ENCODE measurements around the gene RIMS3.

RIMS3 gene

DNA sequence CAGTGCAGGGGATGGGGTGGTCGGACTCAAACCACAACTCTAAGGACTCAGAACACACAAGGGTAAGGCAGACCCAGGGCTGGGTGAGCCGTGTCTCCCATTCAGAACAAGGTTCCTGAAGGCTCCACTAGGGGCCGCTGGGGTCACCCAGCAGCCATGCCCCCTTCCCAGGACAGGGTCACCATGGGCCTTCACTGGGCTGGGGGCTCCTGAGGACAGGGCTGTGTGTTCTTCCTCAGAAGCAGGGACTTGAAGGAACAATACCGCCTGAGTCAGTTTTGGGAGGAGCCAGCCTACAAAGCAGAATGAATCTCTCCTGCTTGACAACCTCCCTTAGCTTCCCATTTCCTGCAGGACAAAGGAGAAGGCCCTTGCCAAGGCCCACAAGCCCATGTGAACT is 15.4 kb downstream of the RIMS3 start:
- no peak for FAIRE-seq
- DNase-seq (ENCODE audit: insufficient read length): no peak
- TF ChIP-seq TAF1 (IDR thresholded peaks at IDR 0.05; ENCODE audit: borderline replicate concordance, low read depth, low read length): no peak
- TF ChIP-seq POLR2AphosphoS5 (IDR thresholded peaks at IDR 0.05; ENCODE audit: low read depth, low read length): no peak
- no peak for TF ChIP-seq POLR2A (IDR thresholded peaks at IDR 0.05; ENCODE audit: low read depth, low read length)

DNA sequence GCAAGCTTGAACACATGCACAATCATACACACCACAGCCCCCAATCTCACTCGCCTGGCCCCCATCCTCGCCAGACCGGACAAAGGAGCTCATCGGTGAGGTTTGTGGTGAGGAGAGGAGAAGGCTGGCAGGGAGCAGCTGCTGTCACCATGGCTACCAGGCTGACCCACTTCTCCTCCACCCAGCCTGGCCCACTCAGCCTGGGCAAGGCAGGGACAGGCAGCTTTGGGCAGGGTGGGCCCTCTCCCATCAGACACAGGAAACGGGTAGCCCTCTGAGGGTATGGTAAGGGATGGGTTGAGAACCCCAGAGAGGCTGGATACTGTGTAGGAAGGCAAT is 15.9 kb downstream of the RIMS3 start:
- no peak for TF ChIP-seq POLR2AphosphoS5 (IDR thresholded peaks at IDR 0.05; ENCODE audit: low read depth, low read length)
- TF ChIP-seq POLR2A (IDR thresholded peaks at IDR 0.05; ENCODE audit: low read depth, low read length): no peak
- TF ChIP-seq TAF1 (IDR thresholded peaks at IDR 0.05; ENCODE audit: borderline replicate concordance, low read depth, low read length): no peak
- DNase-seq (ENCODE audit: insufficient read length) (no peak), FAIRE-seq (no peak)

DNA sequence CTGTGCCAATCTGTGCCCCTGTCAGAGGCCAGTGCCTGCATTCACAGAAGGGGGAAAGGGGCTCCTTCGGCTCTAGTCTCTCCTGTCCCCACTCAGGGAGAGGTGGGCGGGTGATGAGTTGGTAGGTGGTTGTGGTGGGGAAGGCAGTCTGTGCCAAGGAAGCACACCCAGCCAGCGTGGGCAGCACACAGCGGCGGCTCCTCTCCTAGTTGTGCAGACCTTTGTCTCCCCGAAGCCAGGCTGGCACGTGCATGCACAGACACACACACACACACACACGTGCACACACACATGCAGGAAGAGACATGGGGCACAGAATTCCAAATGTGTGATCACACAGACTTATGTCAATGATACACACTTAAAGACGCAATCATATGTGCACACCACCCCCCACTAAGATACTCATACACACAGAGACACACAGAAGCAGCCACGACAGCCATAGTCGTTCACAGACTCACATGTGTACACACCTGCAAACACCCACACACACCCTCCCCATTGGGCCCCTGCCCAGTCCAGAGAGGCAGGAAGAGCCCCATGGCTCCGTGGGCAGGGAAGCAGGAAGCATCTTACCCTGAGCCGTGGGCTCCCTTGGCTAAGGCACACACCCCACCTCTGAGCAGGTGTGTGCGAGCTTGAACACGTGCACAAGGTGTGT is 16.4 kb downstream of the RIMS3 start:
- DNase-seq (ENCODE audit: insufficient read length) (no peak), FAIRE-seq (no peak)
- TF ChIP-seq TAF1 (IDR thresholded peaks at IDR 0.05; ENCODE audit: borderline replicate concordance, low read depth, low read length) (no peak), POLR2A (IDR thresholded peaks at IDR 0.05; ENCODE audit: low read depth, low read length) (no peak), POLR2AphosphoS5 (IDR thresholded peaks at IDR 0.05; ENCODE audit: low read depth, low read length) (no peak)

DNA sequence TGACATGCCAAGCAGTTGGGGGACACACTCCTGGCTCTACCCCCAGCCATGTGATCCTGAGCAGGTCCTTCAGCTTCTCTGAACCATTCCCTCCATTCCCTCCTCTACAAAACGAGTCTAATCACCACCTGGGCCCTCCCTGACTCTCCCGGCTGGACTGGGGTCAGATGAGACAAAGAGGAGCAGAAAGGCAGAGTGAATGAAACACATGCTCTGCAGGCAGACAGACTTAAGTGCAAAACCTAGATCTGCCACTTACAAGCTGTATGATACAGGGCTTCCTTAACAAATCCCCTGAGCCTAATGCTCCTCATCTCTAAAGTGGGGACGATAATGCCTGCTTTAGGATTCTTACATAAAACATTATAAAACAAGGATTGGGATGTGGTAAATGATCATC is 17.3 kb downstream of the RIMS3 start:
- no peak for DNase-seq (ENCODE audit: insufficient read length)
- TF ChIP-seq POLR2AphosphoS5 (IDR thresholded peaks at IDR 0.05; ENCODE audit: low read depth, low read length): no peak
- no peak for TF ChIP-seq POLR2A (IDR thresholded peaks at IDR 0.05; ENCODE audit: low read depth, low read length)
- TF ChIP-seq TAF1 (IDR thresholded peaks at IDR 0.05; ENCODE audit: borderline replicate concordance, low read depth, low read length): no peak
- FAIRE-seq: no peak

DNA sequence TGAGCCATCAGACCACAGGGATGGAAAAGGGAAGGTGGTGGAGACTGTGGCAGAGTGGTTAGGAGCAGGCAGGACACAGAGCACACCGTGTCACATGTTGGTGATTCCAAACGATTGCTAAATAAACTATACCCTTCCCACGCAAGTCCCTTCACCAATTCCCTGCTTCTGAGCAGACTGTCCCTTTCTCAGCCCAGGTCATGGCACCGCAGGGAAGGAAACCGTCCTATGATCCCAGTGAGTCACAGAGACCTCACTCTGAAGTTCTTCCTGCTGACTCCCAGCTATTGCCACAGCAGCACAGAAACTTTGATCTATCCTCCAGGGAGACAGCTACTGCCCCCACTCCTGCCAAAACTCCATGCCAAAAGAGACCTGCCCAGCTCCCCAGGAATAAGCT is 19.2 kb downstream of the RIMS3 start:
- DNase-seq (ENCODE audit: insufficient read length): no peak
- no peak for FAIRE-seq
- TF ChIP-seq TAF1 (IDR thresholded peaks at IDR 0.05; ENCODE audit: borderline replicate concordance, low read depth, low read length): no peak
- TF ChIP-seq POLR2A (IDR thresholded peaks at IDR 0.05; ENCODE audit: low read depth, low read length): no peak
- no peak for TF ChIP-seq POLR2AphosphoS5 (IDR thresholded peaks at IDR 0.05; ENCODE audit: low read depth, low read length)

DNA sequence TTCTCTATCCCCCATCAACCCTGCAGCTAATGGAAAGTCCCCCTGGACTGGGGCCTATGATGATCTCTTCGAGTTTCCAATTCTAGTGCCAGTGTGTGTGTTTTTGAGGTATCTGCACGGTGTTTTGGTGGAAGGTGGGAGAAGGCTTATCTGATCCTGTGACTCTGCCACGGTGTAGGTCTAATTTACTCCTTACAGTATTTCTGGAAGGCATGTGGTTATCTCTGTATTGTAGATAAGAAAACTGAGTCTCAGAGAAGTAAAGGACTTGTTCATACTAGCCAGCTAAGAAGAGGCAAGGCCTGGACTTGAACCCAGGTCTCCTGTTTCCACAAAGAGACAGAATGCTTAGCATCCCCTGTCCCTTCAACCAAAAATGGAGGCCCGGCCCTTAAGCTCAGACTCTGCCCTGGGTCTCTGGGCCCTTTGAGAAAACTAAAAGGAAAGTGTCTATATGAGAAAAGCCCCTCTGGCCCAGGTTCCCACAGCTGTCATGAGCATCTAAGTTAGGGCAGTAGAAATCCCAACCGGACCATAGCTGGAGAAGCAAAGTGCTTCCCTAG is 20.3 kb downstream of the RIMS3 start:
- no peak for TF ChIP-seq POLR2AphosphoS5 (IDR thresholded peaks at IDR 0.05; ENCODE audit: low read depth, low read length)
- no peak for TF ChIP-seq TAF1 (IDR thresholded peaks at IDR 0.05; ENCODE audit: borderline replicate concordance, low read depth, low read length)
- TF ChIP-seq POLR2A (IDR thresholded peaks at IDR 0.05; ENCODE audit: low read depth, low read length): no peak
- DNase-seq (ENCODE audit: insufficient read length) (no peak), FAIRE-seq (no peak)

DNA sequence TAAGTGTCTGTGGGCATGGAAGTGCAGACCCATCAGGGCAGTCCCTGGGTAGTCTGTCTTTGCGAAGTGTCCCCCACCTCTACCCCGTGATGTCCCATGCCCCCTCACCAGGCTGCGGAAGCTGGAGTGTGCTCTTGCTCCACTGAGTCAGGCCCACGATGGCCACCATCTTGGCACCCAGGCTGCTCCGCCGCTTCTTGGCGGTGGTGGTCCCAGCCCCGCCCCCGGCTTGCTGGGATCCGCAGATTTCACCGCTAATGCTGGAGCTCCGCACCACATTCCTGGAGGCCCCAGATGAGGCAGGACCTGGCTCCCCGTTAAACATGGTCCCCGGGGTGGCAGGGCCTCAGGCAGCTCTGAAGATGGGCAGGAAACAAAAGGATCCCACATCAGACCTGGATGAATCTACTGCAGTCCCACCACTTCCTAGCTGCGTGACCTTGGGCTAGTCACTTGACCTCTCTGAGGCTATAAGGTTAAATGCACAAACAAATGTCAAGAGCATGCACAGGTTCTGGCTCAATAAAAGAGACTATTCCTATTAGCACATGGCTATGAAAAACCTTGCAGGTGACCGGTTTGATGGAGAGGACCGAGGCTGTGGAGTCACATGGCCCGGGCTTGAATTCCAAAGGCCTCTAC is 23.8 kb downstream of the RIMS3 start:
- FAIRE-seq (no peak), DNase-seq (ENCODE audit: insufficient read length) (no peak)
- no peak for TF ChIP-seq POLR2AphosphoS5 (IDR thresholded peaks at IDR 0.05; ENCODE audit: low read depth, low read length)
- TF ChIP-seq POLR2A (IDR thresholded peaks at IDR 0.05; ENCODE audit: low read depth, low read length): no peak
- TF ChIP-seq TAF1 (IDR thresholded peaks at IDR 0.05; ENCODE audit: borderline replicate concordance, low read depth, low read length): no peak

DNA sequence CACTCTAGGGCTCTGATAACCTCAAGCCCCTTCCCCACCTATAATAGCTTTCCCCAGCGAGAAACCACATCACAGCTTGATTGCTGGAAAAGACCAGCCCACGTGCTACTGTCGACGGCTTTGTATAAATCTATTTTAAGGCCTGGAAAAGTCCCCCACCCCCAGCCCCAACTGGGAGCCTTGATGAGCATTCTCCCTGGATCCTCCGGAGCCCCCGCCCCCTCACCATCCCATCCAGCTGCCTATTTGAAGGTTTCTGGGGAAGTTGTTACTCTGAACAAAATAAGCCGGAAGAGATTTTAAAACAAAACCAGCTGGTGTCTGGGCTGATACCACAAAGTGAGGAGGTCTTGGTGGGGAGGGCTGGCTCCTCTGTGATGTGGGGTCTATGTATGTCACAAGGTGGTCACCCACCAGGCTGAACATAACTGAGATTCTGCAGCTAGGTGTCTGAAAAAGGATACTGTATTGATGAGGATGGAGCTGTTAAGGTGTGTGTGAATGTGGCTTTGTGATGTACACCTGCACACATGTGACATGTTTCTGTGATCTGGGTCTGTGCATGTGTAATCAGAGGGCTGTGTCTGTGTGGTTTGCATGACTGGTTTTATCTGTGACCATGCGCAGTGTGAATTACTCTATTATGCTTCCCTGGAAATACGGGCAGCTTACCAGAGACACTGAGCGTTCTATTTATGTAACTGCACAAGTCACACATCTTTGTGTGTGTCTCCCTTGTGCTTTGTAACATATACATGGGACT is 25.0 kb downstream of the RIMS3 start:
- no peak for DNase-seq (ENCODE audit: insufficient read length)
- TF ChIP-seq TAF1 (IDR thresholded peaks at IDR 0.05; ENCODE audit: borderline replicate concordance, low read depth, low read length) (no peak), POLR2A (IDR thresholded peaks at IDR 0.05; ENCODE audit: low read depth, low read length) (no peak), POLR2AphosphoS5 (IDR thresholded peaks at IDR 0.05; ENCODE audit: low read depth, low read length) (no peak)
- FAIRE-seq: no peak

DNA sequence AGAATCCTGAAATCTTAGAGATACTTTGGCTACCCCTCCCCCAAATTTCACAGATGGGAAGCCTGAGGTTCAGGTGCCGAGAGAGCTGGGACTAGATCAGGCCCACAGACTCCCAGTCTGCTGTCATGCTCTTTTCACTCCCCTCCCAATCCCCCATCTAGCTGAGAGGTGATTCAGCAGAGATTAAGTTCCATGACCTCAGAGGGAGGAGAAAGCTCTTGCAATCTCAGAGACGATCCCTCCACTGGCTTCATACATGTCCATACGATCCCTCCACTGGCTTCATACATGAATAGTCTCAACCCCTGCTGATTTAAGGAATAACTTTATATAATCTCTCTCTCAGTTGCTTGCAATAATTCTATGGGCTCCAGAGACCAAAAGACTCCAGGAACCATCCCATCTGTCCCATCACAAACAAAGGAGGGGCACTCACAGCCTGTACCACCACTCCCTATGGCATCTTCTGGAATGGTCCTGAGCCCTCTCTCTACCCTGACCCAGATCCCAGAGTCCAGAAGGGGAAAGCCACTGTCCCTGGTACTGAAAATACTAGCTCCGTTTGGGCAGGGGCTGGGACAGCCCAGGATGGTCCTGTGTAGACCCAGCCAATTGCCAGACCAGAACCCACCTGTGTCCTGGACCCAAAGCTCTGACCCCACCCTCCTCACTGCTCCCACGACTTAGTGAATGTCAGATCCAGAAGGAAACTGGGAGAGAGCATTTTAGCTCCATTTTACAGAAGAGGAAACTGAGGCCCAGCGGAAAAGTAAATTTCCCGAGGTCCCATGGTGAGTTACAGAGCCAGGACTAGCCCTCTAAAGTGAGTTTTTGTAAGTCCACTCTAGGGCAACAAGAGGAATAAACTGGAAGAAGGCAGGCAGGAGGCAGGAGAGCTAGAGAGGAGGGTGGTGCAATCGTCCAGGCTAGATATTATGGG is 27.1 kb downstream of the RIMS3 start:
- no peak for DNase-seq (ENCODE audit: insufficient read length)
- no peak for FAIRE-seq
- TF ChIP-seq POLR2AphosphoS5 (IDR thresholded peaks at IDR 0.05; ENCODE audit: low read depth, low read length) (no peak), POLR2A (IDR thresholded peaks at IDR 0.05; ENCODE audit: low read depth, low read length) (no peak), TAF1 (IDR thresholded peaks at IDR 0.05; ENCODE audit: borderline replicate concordance, low read depth, low read length) (no peak)

DNA sequence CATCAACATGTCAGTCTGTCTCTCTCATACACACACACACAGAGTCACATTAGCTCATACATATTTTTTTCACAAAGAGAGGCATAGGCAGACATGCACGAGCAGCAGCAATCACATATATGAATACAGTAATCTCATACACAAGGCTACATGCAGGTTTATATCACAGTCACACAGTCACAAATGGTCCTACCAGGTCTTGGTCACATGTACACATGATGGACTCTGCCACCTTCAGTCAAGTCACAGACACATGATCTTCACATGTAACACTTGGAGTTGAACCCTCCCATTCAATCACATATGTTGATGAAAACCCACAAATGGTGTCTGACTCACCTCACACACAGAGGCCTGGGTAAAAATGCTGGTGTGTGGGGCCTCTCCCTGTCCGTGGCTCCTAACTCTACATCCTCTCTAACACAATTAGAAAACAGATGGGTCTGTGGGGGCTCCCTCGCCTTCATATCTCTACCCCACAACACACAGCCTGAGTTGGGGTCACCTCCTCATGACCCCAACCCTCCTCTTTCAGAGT is 27.9 kb downstream of the RIMS3 start:
- no peak for TF ChIP-seq POLR2AphosphoS5 (IDR thresholded peaks at IDR 0.05; ENCODE audit: low read depth, low read length)
- TF ChIP-seq TAF1 (IDR thresholded peaks at IDR 0.05; ENCODE audit: borderline replicate concordance, low read depth, low read length): no peak
- TF ChIP-seq POLR2A (IDR thresholded peaks at IDR 0.05; ENCODE audit: low read depth, low read length): no peak
- FAIRE-seq (no peak), DNase-seq (ENCODE audit: insufficient read length) (no peak)

All from GM12892 (cell line).